Cardiac muscle cell (in vitro differentiated cells and primary cell): Measurements from ENCODE around the gene MIA2. TPM values are rescaled to one million over a fixed set of nuclear protein-coding genes. Genes with fewer than 3 reads are reported as not detected.

Experiments
- DNase-seq, 2 donors: peaks; one replicate each; pipeline versions ENCODE4 v3.0.0 to v3.0.0-alpha.2; 2010 to 2017; ENCODE audit warnings: low read depth in 1 of 2, low spot score in 1 of 2
- H3K27ac ChIP-seq: fragments of 200-600 bp; sonication (generic); 2 replicates; pipeline ENCODE4 v1.5.1; 2016
- H3K27me3 ChIP-seq: fragments of 200-600 bp; sonication (generic); 2 replicates; pipeline ENCODE4 v1.6.0; 2016; ENCODE audit warnings: control low read depth
- H3K36me3 ChIP-seq: fragments of 200-600 bp; sonication (generic); 2 replicates; pipeline ENCODE4 v1.5.1; 2016; ENCODE audit warnings: control low read depth
- H3K4me1 ChIP-seq: fragments of 200-600 bp; sonication (generic); 2 replicates; pipeline ENCODE4 v1.8.1; 2017; ENCODE audit warnings: low read depth, mild to moderate bottlenecking, mixed run types
- H3K4me3 ChIP-seq: fragments of 200-600 bp; sonication (generic); 2 replicates; pipeline ENCODE4 v1.5.1; 2016; ENCODE audit warnings: mild to moderate bottlenecking
- H3K9me3 ChIP-seq: fragments of 200-600 bp; sonication (generic); 2 replicates; pipeline ENCODE4 v1.5.1; 2017; ENCODE audit warnings: low read depth, mild to moderate bottlenecking, control low read depth
- CTCF ChIP-seq: IDR thresholded peaks from 2 replicates; pipeline ENCODE4 v1.5.1; 2012; ENCODE audit warnings: low read depth, mild to moderate bottlenecking, low read length
- polyA plus RNA-seq: library from polyadenylated mRNA; unstranded; fragments of >200 nt; fragmentation: Nextera tagmentation; extraction: Ambion mirVana; gene quantifications from 2 replicates; pipeline ENCODE4 v1.2.1, GENCODE V29; 2016
- total RNA-seq: library from RNA; depleted of rRNA; stranded (reverse); fragments of >200 nt; gene quantifications from 2 replicates; pipeline ENCODE4 v1.2.3, GENCODE V29; 2016

Gene MIA2
- total and polyA plus RNA-seq, 2 experiments from 2014 or later: 14.4 to 20.6 TPM

- peaks cover 12% of the 10 kb centered on the region for H3K4me1 ChIP-seq
- H3K9me3 ChIP-seq: no peaks in the 10 kb centered on the region
- peak within 1 kb of the TSS; percentile 100 for H3K27ac ChIP-seq
- no peaks in the 10 kb centered on the region for H3K36me3 ChIP-seq
- peak; percentile 96 to 98 for DNase-seq
- no peaks in the 10 kb centered on the region for H3K27me3 ChIP-seq
- no peak for TF ChIP-seq CTCF
- H3K4me3 ChIP-seq: peak within 1 kb of the TSS; percentile 60
Measured at GRCh38 chr14:39432179-39432618, 198.5 kb downstream of the MIA2 start, which contains the start of gene FBXO33. FBXO33 (minus strand) TSS chr14:39432433; CDS start chr14:39432162, 271 bp downstream.

- H3K4me3 ChIP-seq: peak overlapping the region; percentile 60
- peak overlapping the region; percentile 100 for H3K27ac ChIP-seq
- TF ChIP-seq CTCF: no peak
- DNase-seq: peak; percentile 83 to 94
- peaks cover 12% of the 10 kb centered on the region for H3K4me1 ChIP-seq
- no peaks in the 10 kb centered on the region for H3K9me3 ChIP-seq
- H3K27me3 ChIP-seq: no peaks in the 10 kb centered on the region
- H3K36me3 ChIP-seq: no peaks in the 10 kb centered on the region
Measured at GRCh38 chr14:39432619-39433451, 199.1 kb downstream of the MIA2 start.

- H3K4me1 ChIP-seq: peaks cover 12% of the 10 kb centered on the region
- no peaks in the 10 kb centered on the region for H3K9me3 ChIP-seq
- H3K27ac ChIP-seq: peak overlapping the region; percentile 100
- no peak for TF ChIP-seq CTCF
- no peak for DNase-seq
- no peaks in the 10 kb centered on the region for H3K27me3 ChIP-seq
- peak overlapping the region; percentile 60 for H3K4me3 ChIP-seq
- H3K36me3 ChIP-seq: no peaks in the 10 kb centered on the region
Measured at GRCh38 chr14:39433452-39433813, 199.7 kb downstream of the MIA2 start.

- no peak for TF ChIP-seq CTCF
- no peak for DNase-seq
- H3K27ac ChIP-seq: no peak overlapping the region
- H3K9me3 ChIP-seq: no peaks in the 10 kb centered on the region
- H3K4me1 ChIP-seq: peaks cover 12% of the 10 kb centered on the region
- H3K36me3 ChIP-seq: no peaks in the 10 kb centered on the region
- H3K27me3 ChIP-seq: no peaks in the 10 kb centered on the region
- H3K4me3 ChIP-seq: no peak overlapping the region
Measured at GRCh38 chr14:39434401-39434800, 200.7 kb downstream of the MIA2 start.

- H3K27me3 ChIP-seq: no peaks in the 10 kb centered on the region
- no peaks in the 10 kb centered on the region for H3K36me3 ChIP-seq
- no peaks in the 10 kb centered on the region for H3K9me3 ChIP-seq
- H3K4me3 ChIP-seq: no peak overlapping the region
- DNase-seq: no peak
- no peak overlapping the region for H3K27ac ChIP-seq
- no peak for TF ChIP-seq CTCF
- peaks cover 4% of the 10 kb centered on the region for H3K4me1 ChIP-seq
Measured at GRCh38 chr14:39435241-39435640, 201.5 kb downstream of the MIA2 start.

Other genes starting within 250 kb of the MIA2 start
- 115 and 131 TPM in 2 replicates for gene SEC23A, start 130.7 kb upstream of the MIA2 start, total RNA-seq
- gene SEC23A, start 130.7 kb upstream of the MIA2 start, polyA plus RNA-seq: 74.1 and 92.0 TPM in 2 replicates
- gene GEMIN2, start 119.6 kb upstream of the MIA2 start, total RNA-seq: 26.0 and 34.4 TPM in 2 replicates
- gene GEMIN2, start 119.6 kb upstream of the MIA2 start, polyA plus RNA-seq: 27.0 and 32.4 TPM in 2 replicates
- 47.4 and 54.2 TPM in 2 replicates for gene TRAPPC6B, start 63.6 kb upstream of the MIA2 start, total RNA-seq
- gene TRAPPC6B, start 63.6 kb upstream of the MIA2 start, polyA plus RNA-seq: 22.8 and 23.4 TPM in 2 replicates
- gene PNN, start 58.7 kb upstream of the MIA2 start, total RNA-seq: 35.3 and 67.0 TPM in 2 replicates
- 110 and 115 TPM in 2 replicates for gene PNN, start 58.7 kb upstream of the MIA2 start, polyA plus RNA-seq
- 13.6 and 14.7 TPM in 2 replicates for gene FBXO33, start 198.5 kb downstream of the MIA2 start, total RNA-seq
- 12.8 and 14.0 TPM in 2 replicates for gene FBXO33, start 198.5 kb downstream of the MIA2 start, polyA plus RNA-seq